Loucy (cell line): Measurements from ENCODE around the gene IQSEC1.

ENCODE experiments used
- H2AFZ ChIP-seq: fragments of 200-600 bp; sonication (generic); 2 replicates; pipeline ENCODE4 v1.6.0; 2016; ENCODE audit warnings: antibody characterized with exemption, mild to moderate bottlenecking, low read length, moderate library complexity
- H3F3A ChIP-seq: fragments of 200-600 bp; 2 replicates; pipeline ENCODE4 v1.6.0; 2016; ENCODE audit warnings: antibody characterized with exemption, low read depth, mild to moderate bottlenecking
- H3K27me3 ChIP-seq: fragments of 200-600 bp; sonication (generic); 2 replicates; pipeline ENCODE4 v1.6.1; 2014; ENCODE audit warnings: low read length, mild to moderate bottlenecking; ENCODE audit not compliant: insufficient read depth, poor library complexity, severe bottlenecking
- H3K36me3 ChIP-seq: fragments of 200-600 bp; sonication (generic); 2 replicates; pipeline ENCODE4 v1.6.1; 2016; ENCODE audit warnings: low read length; ENCODE audit not compliant: insufficient read depth
- H3K4me1 ChIP-seq: fragments of 200-600 bp; sonication (generic); 2 replicates; pipeline ENCODE4 v1.5.1; 2014; ENCODE audit warnings: low read length, mild to moderate bottlenecking; ENCODE audit not compliant: insufficient read depth, poor library complexity, severe bottlenecking
- H3K4me2 ChIP-seq: fragments of 200-600 bp; sonication (generic); 2 replicates; pipeline ENCODE4 v1.6.0; 2014; ENCODE audit warnings: antibody characterized with exemption, low read length, low read depth, mild to moderate bottlenecking; ENCODE audit not compliant: poor library complexity, severe bottlenecking
- H3K4me3 ChIP-seq: fragments of 200-600 bp; sonication (generic); 2 replicates; pipeline ENCODE4 v1.5.1; 2014; ENCODE audit warnings: low read length, mild to moderate bottlenecking, mixed read lengths; ENCODE audit not compliant: poor library complexity, severe bottlenecking
- H3K79me2 ChIP-seq: fragments of 200-600 bp; sonication (generic); 2 replicates; pipeline ENCODE4 v1.6.1; 2014; ENCODE audit warnings: low read length; ENCODE audit not compliant: insufficient read depth
- H3K9ac ChIP-seq: fragments of 200-600 bp; sonication (generic); 2 replicates; pipeline ENCODE4 v1.6.0; 2014; ENCODE audit warnings: mild to moderate bottlenecking, low read depth, low read length, moderate library complexity; ENCODE audit not compliant: poor library complexity, severe bottlenecking
- H3K9me2 ChIP-seq: fragments of 200-600 bp; sonication (generic); replicated peaks from 2 replicates; pipeline ENCODE4 v1.6.1; 2016; ENCODE audit warnings: low read depth, low read length, mixed read lengths
- H3K9me3 ChIP-seq: fragments of 200-600 bp; sonication (generic); 2 replicates; pipeline ENCODE4 v1.6.1; 2014; ENCODE audit warnings: mild to moderate bottlenecking, antibody characterized with exemption, low read length, low read depth; ENCODE audit not compliant: insufficient read depth
- H4K20me1 ChIP-seq: fragments of 200-600 bp; sonication (generic); 2 replicates; pipeline ENCODE4 v1.6.0; 2014; ENCODE audit warnings: antibody characterized with exemption, low read length, mild to moderate bottlenecking; ENCODE audit not compliant: insufficient read depth, poor library complexity, severe bottlenecking
- CTCF ChIP-seq: fragments of 200-600 bp; sonication (generic); conservative IDR thresholded peaks from 2 replicates; pipeline ENCODE4 v1.5.1; 2014; ENCODE audit warnings: mild to moderate bottlenecking, antibody characterized with exemption, low read length
- EZH2phosphoT487 ChIP-seq: fragments of 200-600 bp; IDR thresholded peaks from 2 replicates; pipeline ENCODE4 v1.6.1; 2018; ENCODE audit warnings: antibody characterized with exemption, mild to moderate bottlenecking, moderate library complexity, borderline replicate concordance

IQSEC1 gene

GRCh38 chr3:13013566-13013965 is 59.7 kb downstream of the IQSEC1 start:
- Histone ChIP-seq H3K9me3 (no peaks in the 10 kb centered on the region), H3K4me2 (peak overlapping the region; percentile 89), H3K9ac (peak overlapping the region; percentile 95), H3K4me1 (peaks cover 90% of the 10 kb centered on the region), H2AFZ (no peak overlapping the region), H3K9me2 (no peaks in the 10 kb centered on the region), H3K36me3 (no peaks in the 10 kb centered on the region), H3K4me3 (peak overlapping the region; percentile 73), H3K79me2 (peaks cover 94% of the 10 kb centered on the region), H3F3A (peaks cover 17% of the 10 kb centered on the region; the same call in 1 of the 2 replicates), H4K20me1 (peaks cover 8% of the 10 kb centered on the region), H3K27me3 (no peaks in the 10 kb centered on the region)
- TF ChIP-seq CTCF (no peak), EZH2phosphoT487 (no peak)

GRCh38 chr3:13013151-13013561 is 60.1 kb downstream of the IQSEC1 start:
- TF ChIP-seq CTCF: 0 out of 2 replicates have a peak, but pooled peaks have one; percentile 26
- no peak for TF ChIP-seq EZH2phosphoT487
- peak overlapping the region; percentile 73 for H3K4me3 ChIP-seq
- H3K9me3 ChIP-seq: no peaks in the 10 kb centered on the region
- H3K4me2 ChIP-seq: peak overlapping the region; percentile 89
- peaks cover 94% of the 10 kb centered on the region for H3K79me2 ChIP-seq
- peaks cover 17% of the 10 kb centered on the region; the same call in 1 of the 2 replicates for H3F3A ChIP-seq
- H3K4me1 ChIP-seq: peaks cover 86% of the 10 kb centered on the region
- no peaks in the 10 kb centered on the region for H3K9me2 ChIP-seq
- no peaks in the 10 kb centered on the region for H3K36me3 ChIP-seq
- H4K20me1 ChIP-seq: peaks cover 8% of the 10 kb centered on the region
- peak overlapping the region; percentile 95 for H3K9ac ChIP-seq
- no peaks in the 10 kb centered on the region for H3K27me3 ChIP-seq
- H2AFZ ChIP-seq: no peak overlapping the region

GRCh38 chr3:13012221-13012691 is 61.0 kb downstream of the IQSEC1 start:
- Histone ChIP-seq H3K79me2 (peaks cover 94% of the 10 kb centered on the region), H3K36me3 (no peaks in the 10 kb centered on the region), H3K27me3 (no peaks in the 10 kb centered on the region), H2AFZ (no peak overlapping the region), H4K20me1 (peaks cover 8% of the 10 kb centered on the region), H3K9me3 (no peaks in the 10 kb centered on the region), H3K4me1 (peaks cover 77% of the 10 kb centered on the region), H3K4me2 (peak overlapping the region; percentile 89), H3K9ac (peak overlapping the region; percentile 95), H3K4me3 (peak overlapping the region; percentile 10), H3K9me2 (no peaks in the 10 kb centered on the region), H3F3A (peaks cover 17% of the 10 kb centered on the region; the same call in 1 of the 2 replicates)
- TF ChIP-seq CTCF (no peak), EZH2phosphoT487 (no peak)
